NCI-H1048 (cell line): Measurements from ENCODE around the gene TSPAN9.
"Not testable (repeated sequence)": the region's sequence is repeated elsewhere in the genome, so short reads cannot be mapped to it uniquely, and the experiment has no call there.

ENCODE experiments used
- DNase-seq: peaks from one replicate; lab custom pipeline; 2025; lab: John Stamatoyannopoulos, UW

The TSPAN9 gene

GRCh38 chr12:3044141-3044630 lies 33.0 kb upstream of the TSPAN9 start:
- no peak for DNase-seq

- no peak for DNase-seq
Observed at GRCh38 chr12:3045494-3045893, 31.7 kb upstream of the TSPAN9 start.

GRCh38 chr12:3045989-3046388 lies 31.2 kb upstream of the TSPAN9 start:
- DNase-seq: no peak

GRCh38 chr12:3046441-3047200 lies 30.6 kb upstream of the TSPAN9 start:
- no peak for DNase-seq

- no peak for DNase-seq
Observed at GRCh38 chr12:3047961-3048360, 29.2 kb upstream of the TSPAN9 start.

GRCh38 chr12:3048540-3048939 lies 28.6 kb upstream of the TSPAN9 start:
- no peak for DNase-seq

- no peak for DNase-seq
Observed at GRCh38 chr12:3049176-3049575, 28.0 kb upstream of the TSPAN9 start.

- no peak for DNase-seq
Observed at GRCh38 chr12:3049611-3050249, 27.4 kb upstream of the TSPAN9 start.

GRCh38 chr12:3054374-3054773 lies 22.8 kb upstream of the TSPAN9 start:
- no peak for DNase-seq

GRCh38 chr12:3055026-3055703 lies 22.0 kb upstream of the TSPAN9 start:
- DNase-seq: no peak

- no peak for DNase-seq
Observed at GRCh38 chr12:3055704-3056467, 21.3 kb upstream of the TSPAN9 start.

GRCh38 chr12:3061059-3061458 lies 16.1 kb upstream of the TSPAN9 start:
- DNase-seq: no peak

GRCh38 chr12:3061501-3062215 lies 15.5 kb upstream of the TSPAN9 start:
- no peak for DNase-seq

- DNase-seq: no peak
Observed at GRCh38 chr12:3065300-3065699, 11.9 kb upstream of the TSPAN9 start.

- not testable (repeated sequence) for DNase-seq
Observed at GRCh38 chr12:3065846-3066245, 11.3 kb upstream of the TSPAN9 start.

- no peak for DNase-seq
Observed at GRCh38 chr12:3069714-3070113, 7.5 kb upstream of the TSPAN9 start.

- DNase-seq: no peak
Observed at GRCh38 chr12:3071107-3071506, 6.1 kb upstream of the TSPAN9 start.

GRCh38 chr12:3071710-3072109 lies 5.5 kb upstream of the TSPAN9 start:
- DNase-seq: no peak

GRCh38 chr12:3073438-3074250 lies 3.5 kb upstream of the TSPAN9 start:
- peak; percentile 34 for DNase-seq

GRCh38 chr12:3075315-3075714 lies 1.9 kb upstream of the TSPAN9 start:
- no peak for DNase-seq
